ENCODE measurements around the gene XDH. TPM values are rescaled to one million over a fixed set of nuclear protein-coding genes. Genes with fewer than 3 reads are reported as not detected.

Gene XDH
- total RNA-seq, 1 experiment from 2014 or later: 0.08 TPM

DNA sequence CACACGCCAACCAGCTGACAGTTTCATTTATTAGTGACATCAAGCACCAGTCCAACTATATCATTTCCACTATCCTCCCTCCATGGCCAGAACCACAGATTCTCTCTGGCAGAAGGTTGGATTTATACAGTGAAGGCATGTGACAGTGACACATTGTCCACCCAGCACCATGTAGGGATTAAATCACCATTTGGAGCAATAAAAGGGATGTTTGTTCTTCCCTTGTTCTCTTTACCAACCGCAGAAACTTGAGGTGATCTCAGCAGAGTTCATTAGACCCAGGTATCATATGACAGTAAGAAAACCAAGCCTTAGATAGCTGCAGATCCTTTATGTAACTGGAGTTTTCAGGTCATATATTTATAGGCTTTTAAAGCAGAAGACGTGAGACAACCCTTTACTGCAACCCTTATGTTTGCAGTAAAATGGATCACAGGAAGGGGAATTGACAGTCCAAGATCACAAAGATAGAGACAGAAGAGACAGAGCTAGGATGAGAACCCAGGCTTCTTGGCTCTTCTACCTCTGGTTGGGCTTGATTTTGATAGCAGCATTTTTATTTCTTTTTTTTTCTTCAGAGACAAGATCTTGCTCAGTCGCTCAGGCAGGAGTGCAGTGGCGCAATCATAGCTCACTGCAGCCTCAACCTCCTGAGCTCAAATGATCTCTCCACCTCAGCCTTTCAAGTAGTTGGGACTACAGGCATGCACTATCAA lies 80.1 kb downstream of the XDH start:
- H3K27me3 ChIP-seq (ENCODE audit: control insufficient read depth, insufficient read depth, low read length): no peaks in the 10 kb centered on the region; the same call in none of the 2 replicates
- CTCF ChIA-PET: no interaction called here
- ATAC-seq (no peak), DNase-seq (ENCODE audit: low read depth, low spot score) (no peak)
- no peaks in the 10 kb centered on the region for H3K36me3 ChIP-seq (ENCODE audit: control insufficient read depth, insufficient read depth, low read length)
- no peak overlapping the region for H3K27ac ChIP-seq (ENCODE audit: low read length)
- no TSS peak for BruUV-seq (replicated peaks)
- no peaks in the 10 kb centered on the region for H3K4me1 ChIP-seq (ENCODE audit: control insufficient read depth, insufficient read depth, low read length)
- TF ChIP-seq POLR2AphosphoS5 (IDR thresholded peaks at IDR 0.05; ENCODE audit: low read depth, low read length) (no peak), TCF7L2 (IDR thresholded peaks at IDR 0.05; ENCODE audit: low read depth, low read length) (no peak), SIN3A (IDR thresholded peaks at IDR 0.05; ENCODE audit: borderline replicate concordance, insufficient read depth, low read depth, low read length) (no peak)
- TF ChIP-seq, protein P1, sequence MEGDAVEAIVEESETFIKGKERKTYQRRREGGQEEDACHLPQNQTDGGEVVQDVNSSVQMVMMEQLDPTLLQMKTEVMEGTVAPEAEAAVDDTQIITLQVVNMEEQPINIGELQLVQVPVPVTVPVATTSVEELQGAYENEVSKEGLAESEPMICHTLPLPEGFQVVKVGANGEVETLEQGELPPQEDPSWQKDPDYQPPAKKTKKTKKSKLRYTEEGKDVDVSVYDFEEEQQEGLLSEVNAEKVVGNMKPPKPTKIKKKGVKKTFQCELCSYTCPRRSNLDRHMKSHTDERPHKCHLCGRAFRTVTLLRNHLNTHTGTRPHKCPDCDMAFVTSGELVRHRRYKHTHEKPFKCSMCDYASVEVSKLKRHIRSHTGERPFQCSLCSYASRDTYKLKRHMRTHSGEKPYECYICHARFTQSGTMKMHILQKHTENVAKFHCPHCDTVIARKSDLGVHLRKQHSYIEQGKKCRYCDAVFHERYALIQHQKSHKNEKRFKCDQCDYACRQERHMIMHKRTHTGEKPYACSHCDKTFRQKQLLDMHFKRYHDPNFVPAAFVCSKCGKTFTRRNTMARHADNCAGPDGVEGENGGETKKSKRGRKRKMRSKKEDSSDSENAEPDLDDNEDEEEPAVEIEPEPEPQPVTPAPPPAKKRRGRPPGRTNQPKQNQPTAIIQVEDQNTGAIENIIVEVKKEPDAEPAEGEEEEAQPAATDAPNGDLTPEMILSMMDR (IDR thresholded peaks at IDR 0.05): no peak
- TF ChIP-seq, protein P2, sequence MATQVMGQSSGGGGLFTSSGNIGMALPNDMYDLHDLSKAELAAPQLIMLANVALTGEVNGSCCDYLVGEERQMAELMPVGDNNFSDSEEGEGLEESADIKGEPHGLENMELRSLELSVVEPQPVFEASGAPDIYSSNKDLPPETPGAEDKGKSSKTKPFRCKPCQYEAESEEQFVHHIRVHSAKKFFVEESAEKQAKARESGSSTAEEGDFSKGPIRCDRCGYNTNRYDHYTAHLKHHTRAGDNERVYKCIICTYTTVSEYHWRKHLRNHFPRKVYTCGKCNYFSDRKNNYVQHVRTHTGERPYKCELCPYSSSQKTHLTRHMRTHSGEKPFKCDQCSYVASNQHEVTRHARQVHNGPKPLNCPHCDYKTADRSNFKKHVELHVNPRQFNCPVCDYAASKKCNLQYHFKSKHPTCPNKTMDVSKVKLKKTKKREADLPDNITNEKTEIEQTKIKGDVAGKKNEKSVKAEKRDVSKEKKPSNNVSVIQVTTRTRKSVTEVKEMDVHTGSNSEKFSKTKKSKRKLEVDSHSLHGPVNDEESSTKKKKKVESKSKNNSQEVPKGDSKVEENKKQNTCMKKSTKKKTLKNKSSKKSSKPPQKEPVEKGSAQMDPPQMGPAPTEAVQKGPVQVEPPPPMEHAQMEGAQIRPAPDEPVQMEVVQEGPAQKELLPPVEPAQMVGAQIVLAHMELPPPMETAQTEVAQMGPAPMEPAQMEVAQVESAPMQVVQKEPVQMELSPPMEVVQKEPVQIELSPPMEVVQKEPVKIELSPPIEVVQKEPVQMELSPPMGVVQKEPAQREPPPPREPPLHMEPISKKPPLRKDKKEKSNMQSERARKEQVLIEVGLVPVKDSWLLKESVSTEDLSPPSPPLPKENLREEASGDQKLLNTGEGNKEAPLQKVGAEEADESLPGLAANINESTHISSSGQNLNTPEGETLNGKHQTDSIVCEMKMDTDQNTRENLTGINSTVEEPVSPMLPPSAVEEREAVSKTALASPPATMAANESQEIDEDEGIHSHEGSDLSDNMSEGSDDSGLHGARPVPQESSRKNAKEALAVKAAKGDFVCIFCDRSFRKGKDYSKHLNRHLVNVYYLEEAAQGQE (IDR thresholded peaks at IDR 0.05; ENCODE audit: insufficient read depth in 1 of 2, low read depth in 2 of 2, low read length in 1 of 2): no peak
- intact Hi-C loops (cut with micrococcal nuclease; ENCODE audit: unreplicated experiment): loop anchor here (5.0 to 10.0 kb wide), 2 partner anchors 162 to 470 kb away; no protein-coding TSS in a partner anchor
- in situ Hi-C loops (cut with HindIII; ENCODE audit: low pct_unique_long_range_greater_than_20kb, low sequenced_read_pairs): no loop called here
- POLR2A ChIA-PET: no interaction called here
- H3K9me3 ChIP-seq (ENCODE audit: control insufficient read depth, insufficient read depth, low read depth, low read length): no peaks in the 10 kb centered on the region
- no peak overlapping the region for H3K4me3 ChIP-seq (ENCODE audit: low read depth in 2 of 2, low read length in 2 of 2)

DNA sequence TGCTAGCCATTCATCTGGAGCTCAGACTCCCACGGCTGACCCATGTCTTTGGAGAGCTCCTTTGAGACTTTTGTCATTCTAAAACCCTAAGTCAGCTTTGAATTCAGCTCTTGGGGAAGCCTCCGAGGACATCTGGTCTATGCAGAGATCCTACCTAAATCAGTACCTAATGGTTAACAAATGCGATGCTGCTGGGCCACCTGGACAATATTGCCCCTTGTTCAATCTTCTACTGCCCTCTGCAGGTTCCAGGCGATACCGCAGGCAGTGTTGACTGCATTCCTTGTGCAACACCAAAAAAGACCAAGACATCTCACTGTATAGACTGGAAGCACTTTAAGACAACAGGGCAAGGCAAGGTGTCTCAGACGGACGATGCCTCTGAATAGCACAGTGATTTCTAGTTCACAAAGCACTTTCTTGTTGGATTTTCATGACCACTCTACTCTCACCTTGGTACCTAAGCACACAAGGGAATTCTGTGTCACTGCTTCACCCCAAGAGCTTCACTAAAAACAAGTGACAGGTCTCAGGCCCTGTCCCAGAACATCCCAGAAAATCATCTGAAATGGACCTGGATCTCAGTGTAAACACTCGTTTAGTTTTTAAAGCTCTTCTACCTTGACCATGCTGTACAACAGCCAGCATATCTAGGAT lies 80.9 kb downstream of the XDH start:
- intact Hi-C loops (cut with micrococcal nuclease; ENCODE audit: unreplicated experiment) (loop anchor here (2.0 to 10.0 kb wide), 3 partner anchors 161 to 619 kb away; no protein-coding TSS in a partner anchor), in situ Hi-C loops (cut with HindIII; ENCODE audit: low pct_unique_long_range_greater_than_20kb, low sequenced_read_pairs) (no loop called here)
- TF ChIP-seq, protein P1 (IDR thresholded peaks at IDR 0.05): peak; percentile 91
- no peak for TF ChIP-seq TCF7L2 (IDR thresholded peaks at IDR 0.05; ENCODE audit: low read depth, low read length)
- no peak for TF ChIP-seq POLR2AphosphoS5 (IDR thresholded peaks at IDR 0.05; ENCODE audit: low read depth, low read length)
- no peaks in the 10 kb centered on the region; the same call in none of the 2 replicates for H3K27me3 ChIP-seq (ENCODE audit: control insufficient read depth, insufficient read depth, low read length)
- no peak overlapping the region for H3K4me3 ChIP-seq (ENCODE audit: low read depth in 2 of 2, low read length in 2 of 2)
- H3K27ac ChIP-seq (ENCODE audit: low read length): no peak overlapping the region
- H3K9me3 ChIP-seq (ENCODE audit: control insufficient read depth, insufficient read depth, low read depth, low read length): no peaks in the 10 kb centered on the region
- no peaks in the 10 kb centered on the region for H3K4me1 ChIP-seq (ENCODE audit: control insufficient read depth, insufficient read depth, low read length)
- DNase-seq (ENCODE audit: low read depth, low spot score) (peak; percentile 66), ATAC-seq (peak; percentile 93)
- BruUV-seq (replicated peaks): no TSS peak
- ChIA-PET CTCF (interaction anchor here (1.0 kb wide), 1 partner anchor 182 kb away, joined by 3 read pairs; no protein-coding TSS in a partner anchor), POLR2A (no interaction called here)
- H3K36me3 ChIP-seq (ENCODE audit: control insufficient read depth, insufficient read depth, low read length): no peaks in the 10 kb centered on the region

Measured in Panc1 (cell line).